Pericardium fibroblast (primary cell): ENCODE data around the gene SNRPF. TPM values are rescaled to one million over a fixed set of nuclear protein-coding genes. Genes with fewer than 3 reads are reported as not detected.

Experiments
- total RNA-seq: library from RNA; depleted of rRNA; stranded (reverse); fragments of >200 nt; gene quantifications from 2 replicates; pipeline ENCODE4 v1.2.3, GENCODE V29; 2015

The SNRPF gene
- total RNA-seq = 8.1 and 13.4 TPM in 2 replicates

DNA sequence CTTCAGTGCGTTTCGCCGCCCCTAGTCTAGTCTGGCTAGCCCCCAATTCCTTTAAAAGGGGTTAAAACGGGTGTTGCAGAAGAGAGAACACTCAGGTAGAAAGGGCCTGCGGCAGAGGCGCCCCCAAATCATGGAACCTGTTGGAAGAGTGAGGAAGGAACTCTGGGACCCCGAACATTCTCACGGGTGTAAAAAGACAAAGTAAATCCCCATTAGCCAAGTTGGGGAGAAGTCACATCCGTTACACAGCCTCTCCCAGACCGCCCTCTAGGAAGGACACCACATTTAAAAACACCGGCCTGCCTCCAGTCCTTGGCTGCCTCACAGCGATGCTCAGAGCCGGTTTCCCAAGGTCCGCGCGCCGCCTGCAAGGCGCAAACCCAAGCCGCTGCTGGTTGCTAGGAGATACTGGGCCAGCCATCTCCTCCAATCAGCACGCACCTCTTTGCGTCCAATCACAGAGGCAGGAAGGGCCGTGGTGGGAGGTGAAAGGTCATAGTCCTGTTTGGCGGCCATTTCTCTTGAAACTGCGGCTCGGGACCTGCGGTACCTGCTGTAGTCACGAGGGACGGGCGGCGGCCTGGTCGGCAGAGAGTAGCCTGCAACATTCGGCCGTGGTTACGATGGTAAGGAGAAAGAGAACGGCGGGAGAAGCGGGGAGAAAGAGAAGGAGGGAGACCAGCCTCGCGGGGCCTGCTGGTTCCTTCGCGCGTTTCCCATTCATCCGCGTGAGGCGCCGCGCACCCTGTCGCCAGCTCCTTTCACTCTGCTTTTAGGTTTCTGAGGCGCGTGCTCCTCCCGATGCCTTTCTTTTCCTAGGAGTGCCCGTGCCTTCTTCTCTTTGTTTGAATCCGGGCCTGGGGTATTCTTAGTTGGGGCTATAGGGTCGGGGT, at the start of gene SNRPF:
Gene SNRPF, plus strand, starts transcription at position 502 of the 893 bp plus-strand sequence. Its CDS starts 122 bp downstream, at position 624.

Other genes with a start within 250 kb of the SNRPF start
- 4.2 and 14.4 TPM in 2 replicates for gene NTN4, start 68.2 kb upstream of the SNRPF start, total RNA-seq
- gene CCDC38, start 83.7 kb downstream of the SNRPF start, total RNA-seq = not detected in 2 replicates
- not detected in 2 replicates for gene AMDHD1, start 84.4 kb downstream of the SNRPF start, total RNA-seq
- not detected in 2 replicates for gene HAL, start 137.4 kb downstream of the SNRPF start, total RNA-seq
- gene LTA4H, start 176.6 kb downstream of the SNRPF start, total RNA-seq = 67.4 and 83.3 TPM in 2 replicates